HPDE6-E6E7 (cell line): Measurements from ENCODE around the gene RGS11.

Experiments used
- DNase-seq: peaks from one replicate; pipeline ENCODE4 v3.0.0; 2011; ENCODE audit warnings: missing footprints; ENCODE audit errors: extremely low spot score

Gene RGS11

DNA sequence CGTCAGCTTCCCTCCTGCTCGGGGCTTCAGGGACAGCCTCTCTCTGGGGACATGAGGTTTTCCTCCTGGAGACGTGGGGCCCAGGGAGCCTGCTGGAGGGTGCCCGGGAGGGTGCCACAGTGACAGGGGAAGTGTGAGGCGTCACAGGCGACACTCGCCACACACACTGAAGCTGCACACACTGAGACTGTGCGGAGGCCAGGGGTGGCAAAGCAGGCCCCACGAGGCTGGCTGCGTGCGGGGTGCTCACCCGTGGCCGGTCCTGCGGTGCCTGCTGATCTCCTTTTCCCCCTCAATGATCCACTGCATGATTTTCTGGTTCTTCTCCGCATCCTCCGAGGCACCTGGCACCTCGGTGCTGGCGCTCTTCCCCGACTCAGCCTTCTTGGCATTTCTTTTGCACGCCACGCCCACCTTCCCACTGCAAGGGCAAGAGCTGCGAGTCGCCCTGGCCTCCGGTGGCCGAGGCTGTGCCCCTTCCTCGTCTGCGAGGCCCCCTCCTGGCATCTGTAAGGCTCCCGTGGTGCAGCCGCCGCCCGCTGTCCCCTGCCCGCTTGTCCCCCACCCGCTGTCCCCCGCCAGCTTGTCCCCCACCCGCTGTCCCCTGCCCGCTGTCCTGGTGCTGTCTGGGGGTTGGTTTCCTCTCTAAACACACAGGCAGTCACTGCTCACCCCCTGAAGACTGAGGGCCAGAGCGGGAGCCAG, 21.2 kb upstream of the RGS11 start:
- DNase-seq: no peak

DNA sequence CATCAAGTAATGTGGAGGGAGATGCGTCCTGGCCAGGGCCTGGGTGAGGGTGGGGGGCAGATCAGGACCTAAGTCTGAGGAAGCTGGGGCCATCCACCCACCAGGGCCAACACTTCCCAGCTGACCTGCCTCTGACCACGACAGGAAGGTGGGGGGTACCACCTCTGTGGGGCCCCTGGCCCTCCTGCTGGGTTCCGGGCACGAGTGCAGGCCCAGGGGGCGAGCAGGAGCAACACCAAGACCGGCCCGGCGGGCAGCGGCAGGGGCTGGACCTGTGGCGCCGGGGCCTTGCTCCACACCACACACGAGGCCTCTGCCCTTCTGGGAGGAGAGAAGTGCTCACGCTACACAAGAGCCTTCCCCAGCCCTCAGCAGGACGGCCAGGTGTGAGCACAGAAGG, 20.5 kb upstream of the RGS11 start:
- DNase-seq: no peak

DNA sequence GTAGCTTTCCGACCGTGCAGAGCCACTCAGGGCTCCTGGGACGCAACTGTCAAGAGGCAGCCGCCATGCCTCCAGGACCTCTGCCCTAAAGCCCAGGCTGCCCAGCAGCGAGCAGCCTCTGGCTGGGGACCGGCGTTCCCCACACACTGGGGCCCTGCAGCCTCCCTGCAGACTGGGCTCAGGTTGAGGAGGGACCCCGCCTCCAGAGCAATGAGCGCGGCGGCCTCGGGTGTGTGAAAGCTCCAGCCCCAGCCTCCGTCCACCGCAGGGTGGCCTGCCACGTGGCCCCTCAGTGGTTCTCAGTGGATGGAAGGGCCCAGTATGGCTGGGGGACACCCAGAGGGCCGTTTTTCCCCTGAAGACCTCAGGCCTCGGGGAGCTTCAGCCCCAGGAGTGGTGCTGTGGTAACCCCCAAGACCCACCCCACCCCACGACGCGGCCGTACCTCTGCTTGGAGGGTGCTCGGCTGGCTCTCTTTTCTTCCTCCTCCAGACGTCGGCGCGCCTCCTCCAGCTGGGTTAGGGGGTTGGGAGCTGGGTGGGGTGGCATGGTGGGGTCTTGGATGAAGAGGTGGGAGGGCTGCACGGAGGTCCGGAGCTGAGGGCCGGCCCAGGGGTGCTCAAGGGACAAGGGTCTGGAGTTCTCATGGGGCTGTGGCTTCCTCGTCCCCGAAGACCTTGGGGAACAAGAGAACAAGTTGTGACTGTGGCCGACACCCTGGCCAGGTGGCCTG, 17.5 kb upstream of the RGS11 start:
- DNase-seq: no peak

DNA sequence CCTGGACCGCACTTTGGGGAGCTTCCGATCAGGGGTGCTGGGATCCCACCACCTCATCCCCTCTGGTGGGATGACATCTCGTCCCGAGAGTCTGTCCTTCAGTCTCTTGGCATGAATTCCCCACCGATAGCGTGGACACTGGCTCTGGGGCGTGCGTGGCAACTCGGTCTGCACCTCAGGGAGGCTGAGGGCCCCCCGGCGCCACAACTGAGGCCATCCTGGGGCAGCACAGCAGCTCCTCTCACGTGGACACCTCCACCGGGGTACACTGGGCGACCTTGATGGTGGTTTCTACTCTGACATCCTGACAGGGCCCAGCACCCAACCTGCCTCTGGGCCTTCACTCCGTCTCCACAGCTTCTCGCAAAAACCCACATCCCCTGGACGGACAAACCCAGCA, 15.8 kb upstream of the RGS11 start:
- no peak for DNase-seq

DNA sequence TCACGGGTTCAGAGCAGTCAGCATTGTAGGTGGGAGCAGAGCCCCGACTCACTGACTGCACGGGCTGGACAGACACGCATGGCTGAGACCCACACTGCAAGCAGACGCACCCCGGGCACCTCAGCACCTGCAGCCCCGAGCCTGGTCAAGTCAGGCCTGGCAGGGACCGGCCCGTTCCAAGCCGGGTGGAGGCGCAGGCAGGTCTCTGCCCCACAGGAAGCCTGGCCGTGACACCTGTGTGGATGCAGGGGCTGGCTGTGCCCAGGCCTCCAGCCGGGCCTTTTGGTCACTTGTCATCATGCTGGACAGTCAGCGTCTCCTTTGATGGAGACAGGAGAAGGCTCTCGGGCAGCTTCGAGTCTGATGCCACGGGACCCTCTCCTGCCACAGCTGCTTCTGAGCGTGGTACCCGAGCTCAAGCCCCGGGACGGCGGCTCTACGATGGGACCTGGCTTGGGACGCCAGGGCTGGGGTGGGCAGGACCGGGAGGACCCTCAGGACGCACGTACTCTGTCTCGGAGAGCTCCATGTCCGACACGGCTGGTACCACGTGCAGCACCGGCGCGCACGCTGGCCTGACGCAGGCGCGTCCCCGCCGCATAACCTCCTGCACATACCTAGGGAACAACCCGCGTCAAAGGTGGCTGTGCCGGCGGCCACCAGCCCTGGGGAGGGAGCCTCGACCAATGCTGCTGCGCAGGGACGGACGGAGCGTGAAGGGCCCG, 15.1 kb upstream of the RGS11 start:
- no peak for DNase-seq

DNA sequence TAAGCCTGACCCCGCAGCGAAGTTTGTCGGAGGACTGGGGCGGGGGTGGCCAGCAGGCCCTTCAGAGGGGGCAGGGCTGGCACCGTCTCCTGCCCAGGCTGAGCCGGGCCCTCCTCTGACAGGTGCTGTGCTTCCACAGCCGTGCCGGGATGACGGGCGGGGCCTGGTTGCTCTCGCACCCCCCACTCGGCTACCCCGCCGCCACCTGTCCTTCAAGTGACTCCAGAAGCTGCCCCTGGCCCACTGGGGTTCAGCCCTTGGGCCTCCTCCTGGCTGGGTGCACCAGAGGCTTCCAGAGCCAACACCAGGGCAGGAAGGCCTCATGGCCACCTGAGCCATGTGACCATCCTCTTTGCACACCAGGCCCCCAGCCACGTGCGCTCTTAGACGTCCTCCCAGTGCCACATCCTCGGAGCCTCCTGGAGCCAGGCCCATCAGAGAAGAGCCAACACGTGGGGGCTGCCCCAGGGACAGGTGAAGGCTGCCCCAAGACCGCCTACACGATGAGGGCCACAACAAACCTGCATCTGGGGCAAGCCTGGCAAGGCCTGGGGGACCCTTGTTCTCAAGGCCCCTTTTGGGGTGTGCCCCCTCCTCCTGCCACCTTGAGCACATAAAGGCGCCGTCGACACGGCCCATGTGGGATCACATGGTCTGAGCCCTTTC, 14.4 kb upstream of the RGS11 start:
- DNase-seq: no peak

DNA sequence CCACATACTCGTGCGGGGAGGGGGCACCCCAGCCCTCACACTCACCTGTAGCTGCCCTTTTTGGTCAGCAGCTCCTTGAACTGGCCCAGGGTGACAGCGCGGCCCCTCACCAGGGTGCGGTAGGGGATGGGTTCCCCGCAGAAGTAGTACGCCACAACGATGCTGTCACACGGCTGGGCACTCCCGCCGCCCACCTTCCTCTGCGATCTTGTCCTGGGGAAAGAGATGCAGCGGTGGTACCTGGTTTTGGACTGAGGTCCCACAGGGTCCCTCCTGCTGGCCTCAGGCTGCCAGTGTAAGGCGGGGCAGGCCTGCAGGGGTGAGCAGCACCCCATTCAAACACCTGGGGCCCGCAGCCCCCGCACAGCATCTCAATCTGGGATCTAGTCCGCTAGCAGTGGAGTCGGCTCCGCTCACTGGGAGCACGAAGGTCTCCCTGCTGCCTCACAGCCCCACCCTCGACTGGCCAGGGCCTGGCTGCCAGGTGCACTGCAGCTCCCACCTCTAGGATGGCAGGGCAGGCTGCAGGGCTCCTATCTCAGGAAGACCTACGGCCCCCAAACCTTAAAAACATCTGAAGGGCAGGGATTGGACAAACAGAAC, 13.8 kb upstream of the RGS11 start:
- DNase-seq: no peak

DNA sequence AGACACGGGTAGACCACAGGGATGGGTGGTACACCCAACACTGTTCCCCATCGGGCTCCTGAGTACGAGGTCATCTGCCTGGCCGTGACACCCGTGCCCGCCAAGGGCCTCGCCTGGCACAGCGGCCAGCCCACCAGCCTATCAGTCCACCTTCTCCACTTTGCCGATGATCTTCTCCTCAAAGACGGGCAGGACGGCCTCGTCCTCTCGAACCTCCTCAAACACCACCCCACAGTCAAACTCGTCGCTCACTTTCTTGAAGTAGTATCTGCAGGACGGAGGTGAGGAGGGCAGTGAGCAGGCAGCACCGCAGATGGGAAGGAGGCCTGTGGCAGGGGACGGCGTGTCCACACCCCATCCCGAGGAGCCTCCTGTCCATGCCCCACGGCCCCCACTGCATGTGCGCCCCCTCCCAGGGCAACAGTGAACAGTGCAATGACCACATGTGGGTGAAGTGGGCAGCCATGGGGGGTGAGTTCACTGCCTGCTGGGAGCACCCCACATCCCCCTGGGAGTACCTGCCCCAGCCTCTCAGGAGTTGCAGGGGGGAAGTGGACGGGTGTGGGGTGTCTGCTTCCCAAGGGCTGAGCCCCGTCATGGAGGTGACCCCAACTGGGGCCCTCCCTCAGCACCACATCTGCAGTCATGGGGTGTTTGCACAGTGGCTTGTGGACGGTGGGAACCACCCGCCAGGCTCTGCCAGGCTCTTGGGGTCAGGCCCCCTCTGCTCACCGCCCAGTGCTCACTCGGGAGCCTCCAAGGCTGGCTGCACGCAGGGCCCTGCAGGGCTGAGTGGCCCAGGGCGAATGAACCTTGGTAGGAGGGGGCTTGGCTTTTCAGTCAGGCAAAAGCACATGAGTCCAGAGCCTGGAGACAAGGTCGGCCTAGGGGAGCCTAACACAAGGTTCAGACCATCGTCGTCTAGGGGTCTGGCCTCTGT, 12.5 kb upstream of the RGS11 start:
- no peak for DNase-seq

DNA sequence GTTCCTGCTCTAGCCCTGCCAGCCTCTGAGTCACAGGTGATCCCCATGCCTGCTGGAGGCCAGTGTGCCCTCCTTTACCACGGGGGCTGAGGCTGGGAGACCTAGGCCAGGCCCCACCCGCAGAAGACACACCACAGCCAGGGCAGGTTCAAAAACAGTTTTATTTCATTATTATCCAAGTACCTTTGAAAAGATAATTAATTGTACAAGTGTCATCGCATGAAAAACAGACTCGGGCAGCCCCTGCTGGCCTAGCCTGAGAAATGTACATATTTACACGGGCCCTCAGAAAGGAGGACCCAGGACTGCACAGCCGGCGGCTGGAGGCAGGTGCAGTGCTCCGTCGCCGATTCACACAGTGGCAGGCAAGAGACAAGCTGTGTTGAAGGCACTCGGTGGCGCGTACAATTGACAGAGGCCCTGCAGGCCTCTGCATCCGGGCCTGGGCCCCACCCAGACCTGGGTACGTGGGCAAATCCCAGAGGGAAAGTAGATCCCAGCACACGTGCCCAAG, 11.6 kb upstream of the RGS11 start:
- DNase-seq: no peak

DNA sequence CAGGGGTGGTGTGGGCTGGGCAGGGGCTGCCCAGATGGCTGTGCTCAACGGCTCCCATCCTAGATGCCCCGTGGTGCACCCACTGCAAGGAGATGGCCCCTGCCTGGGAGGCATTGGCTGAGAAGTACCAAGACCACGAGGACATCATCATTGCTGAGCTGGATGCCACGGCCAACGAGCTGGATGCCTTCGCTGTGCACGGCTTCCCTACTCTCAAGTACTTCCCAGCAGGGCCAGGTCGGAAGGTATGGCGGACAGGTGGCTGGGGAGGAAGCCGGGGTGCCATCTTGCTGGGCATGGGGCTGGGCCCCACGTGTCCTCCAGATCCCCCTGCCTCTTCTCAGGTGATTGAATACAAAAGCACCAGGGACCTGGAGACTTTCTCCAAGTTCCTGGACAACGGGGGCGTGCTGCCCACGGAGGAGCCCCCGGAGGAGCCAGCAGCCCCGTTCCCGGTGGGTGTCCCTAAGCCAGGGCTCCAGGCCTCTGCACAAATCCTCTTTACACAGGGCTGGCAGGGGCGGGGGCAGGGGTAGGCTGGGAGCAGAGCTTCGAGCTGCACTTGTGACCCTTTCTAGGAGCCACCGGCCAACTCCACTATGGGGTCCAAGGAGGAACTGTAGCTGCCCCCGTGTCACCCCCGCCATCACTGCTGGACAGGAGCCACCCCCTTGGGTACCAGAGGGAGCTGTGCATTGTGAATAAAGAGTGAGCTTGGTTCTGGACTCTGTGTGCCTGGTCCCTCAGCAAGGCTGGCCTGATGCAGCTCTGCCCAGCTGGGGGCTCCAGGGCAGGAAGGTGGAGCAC, 10.9 kb upstream of the RGS11 start:
- DNase-seq: no peak

DNA sequence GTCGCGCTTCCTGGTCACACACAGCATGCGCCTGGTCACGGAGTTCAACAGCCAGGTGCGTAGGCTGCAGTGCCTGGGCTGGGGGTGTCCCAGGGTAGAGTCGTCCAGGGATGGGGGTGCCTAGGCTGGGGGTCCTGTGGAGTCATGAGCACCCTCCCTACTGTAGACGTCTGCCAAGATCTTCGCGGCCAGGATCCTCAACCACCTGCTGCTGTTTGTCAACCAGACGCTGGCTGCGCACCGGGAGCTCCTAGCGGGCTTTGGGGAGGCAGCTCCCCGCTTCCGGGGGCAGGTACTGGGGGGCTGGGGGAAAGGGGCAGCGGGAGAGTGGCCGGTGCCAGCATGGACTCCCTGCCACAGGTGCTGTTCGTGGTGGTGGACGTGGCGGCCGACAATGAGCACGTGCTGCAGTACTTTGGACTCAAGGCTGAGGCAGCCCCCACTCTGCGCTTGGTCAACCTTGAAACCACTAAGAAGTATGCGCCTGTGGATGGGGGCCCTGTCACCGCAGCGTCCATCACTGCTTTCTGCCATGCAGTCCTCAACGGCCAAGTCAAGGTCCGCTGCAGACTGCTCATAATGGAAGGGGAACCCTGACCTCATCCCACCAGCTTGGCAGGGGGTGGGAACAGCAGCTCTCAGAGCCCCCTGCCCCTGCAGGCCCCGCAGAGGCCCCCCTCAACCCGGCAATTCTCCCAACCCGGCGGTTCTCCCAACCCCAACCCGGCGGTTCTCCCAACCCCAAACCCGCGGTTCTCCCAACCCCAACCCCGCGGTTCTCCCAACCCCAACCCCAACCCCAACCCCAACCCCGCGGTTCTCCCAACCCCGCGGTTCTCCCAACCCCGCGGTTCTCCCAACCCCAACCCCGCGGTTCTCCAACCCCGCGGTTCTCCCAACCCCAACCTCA, 9.7 kb upstream of the RGS11 start:
- DNase-seq: no peak

DNA sequence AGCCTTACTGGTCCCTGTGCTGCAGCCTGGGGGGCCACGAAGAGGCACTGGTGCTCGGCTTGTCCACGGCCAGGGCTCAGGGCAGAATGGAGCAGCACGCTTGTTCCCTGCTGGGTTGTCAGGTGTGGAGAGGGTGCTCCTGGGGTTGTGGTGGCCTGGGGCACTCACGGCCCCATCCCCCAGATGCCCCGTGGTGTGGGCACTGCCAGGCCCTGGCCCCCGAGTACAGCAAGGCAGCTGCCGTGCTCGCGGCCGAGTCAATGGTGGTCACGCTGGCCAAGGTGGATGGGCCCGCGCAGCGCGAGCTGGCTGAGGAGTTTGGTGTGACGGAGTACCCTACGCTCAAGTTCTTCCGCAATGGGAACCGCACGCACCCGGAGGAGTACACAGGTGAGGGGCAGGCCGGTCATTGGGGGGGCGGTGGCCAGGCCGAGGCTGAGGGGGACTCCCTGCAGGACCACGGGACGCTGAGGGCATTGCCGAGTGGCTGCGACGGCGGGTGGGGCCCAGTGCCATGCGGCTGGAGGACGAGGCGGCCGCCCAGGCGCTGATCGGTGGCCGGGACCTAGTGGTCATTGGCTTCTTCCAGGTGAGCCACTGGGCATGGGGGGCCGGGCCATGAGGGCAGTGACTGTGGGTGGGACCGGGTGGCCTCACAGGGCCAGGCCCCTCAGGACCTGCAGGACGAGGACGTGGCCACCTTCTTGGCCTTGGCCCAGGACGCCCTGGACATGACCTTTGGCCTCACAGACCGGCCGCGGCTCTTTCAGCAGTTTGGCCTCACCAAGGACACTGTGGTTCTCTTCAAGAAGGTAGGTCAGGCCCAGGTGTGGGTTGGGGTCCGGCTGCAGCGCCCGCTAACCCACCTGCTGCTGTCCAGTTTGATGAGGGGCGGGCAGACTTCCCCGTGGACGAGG, 8.7 kb upstream of the RGS11 start:
- DNase-seq: no peak

DNA sequence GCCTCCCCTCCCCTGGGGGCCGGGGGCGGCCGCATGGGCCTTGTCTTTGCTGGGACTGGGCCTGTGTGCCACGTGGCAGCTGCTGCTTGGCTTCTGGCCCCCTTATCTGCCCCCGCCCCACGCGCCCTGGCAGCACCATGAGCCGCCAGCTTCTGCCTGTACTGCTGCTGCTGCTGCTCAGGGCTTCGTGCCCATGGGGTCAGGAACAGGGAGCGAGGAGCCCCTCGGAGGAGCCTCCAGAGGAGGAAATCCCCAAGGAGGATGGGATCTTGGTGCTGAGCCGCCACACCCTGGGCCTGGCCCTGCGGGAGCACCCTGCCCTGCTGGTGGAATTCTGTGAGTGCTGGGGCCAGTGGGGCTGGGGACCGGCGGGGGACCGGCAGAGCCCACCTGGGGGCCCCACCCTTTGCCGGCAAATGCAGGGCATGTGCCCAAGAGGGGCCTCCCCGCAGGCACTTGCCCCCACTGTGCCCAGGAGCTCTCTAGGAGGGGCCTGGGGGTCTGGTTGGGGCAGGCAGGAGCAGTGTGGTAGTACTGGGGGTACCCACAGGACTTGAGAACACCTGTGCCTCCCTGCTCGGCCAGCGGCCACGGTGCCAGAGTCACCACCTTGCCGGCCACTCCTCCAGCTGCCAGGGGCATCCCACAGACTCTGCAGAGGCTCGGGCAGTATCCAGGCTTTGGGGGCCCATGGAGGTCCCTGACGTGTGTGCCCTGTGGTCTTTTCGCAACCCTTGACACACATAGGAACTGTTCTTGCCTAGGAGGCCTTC, 7.5 kb upstream of the RGS11 start, which contains the start of gene PDIA2:
PDIA2 (plus strand) TSS at position 132 of the 773 bp plus-strand sequence; CDS start at position 138, 6 bp downstream.
- DNase-seq: no peak

DNA sequence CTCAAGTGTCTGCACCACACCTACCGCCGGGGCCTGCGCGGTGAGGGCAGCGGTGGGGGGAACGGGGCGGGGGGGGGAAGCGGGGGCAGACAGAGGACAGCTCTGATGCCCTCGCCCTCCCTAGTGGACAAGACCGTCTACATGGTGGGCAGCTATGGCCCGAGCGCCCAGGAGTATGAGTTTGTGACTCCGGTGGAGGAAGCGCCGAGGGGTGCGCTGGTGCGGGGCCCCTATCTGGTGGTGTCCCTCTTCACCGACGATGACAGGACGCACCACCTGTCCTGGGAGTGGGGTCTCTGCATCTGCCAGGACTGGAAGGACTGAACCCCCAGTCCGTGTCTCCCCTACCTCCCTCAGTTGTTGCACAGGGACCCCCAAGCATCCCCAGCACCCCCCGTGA, 6.7 kb upstream of the RGS11 start:
- no peak for DNase-seq

DNA sequence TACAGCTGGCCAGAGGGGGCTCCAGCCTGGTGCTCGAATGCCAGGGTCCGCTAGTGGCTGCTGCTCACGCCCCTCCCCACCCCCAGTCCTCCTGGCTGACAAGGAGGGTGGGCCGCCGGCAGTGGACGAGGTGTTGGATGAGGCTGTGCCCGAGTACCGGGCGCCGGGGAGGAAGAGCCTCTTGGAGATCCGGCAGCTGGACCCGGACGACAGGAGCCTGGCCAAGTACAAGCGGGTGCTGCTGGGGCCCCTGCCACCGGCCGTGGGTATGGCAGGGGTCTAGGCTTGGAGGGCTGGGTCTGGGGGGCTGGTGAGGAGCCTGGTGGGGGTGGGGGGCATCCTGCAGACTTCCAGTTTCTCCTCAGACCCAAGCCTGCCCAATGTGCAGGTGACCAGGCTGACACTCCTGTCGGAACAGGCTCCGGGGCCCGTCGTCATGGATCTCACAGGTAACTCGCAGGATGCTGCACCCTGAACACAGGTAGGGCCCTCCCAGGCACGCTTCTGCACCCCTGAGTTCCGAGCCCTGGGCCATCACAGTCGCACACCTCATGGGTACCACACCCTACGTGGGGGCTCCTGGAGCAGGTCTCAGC, 6.0 kb upstream of the RGS11 start:
- DNase-seq: no peak

DNA sequence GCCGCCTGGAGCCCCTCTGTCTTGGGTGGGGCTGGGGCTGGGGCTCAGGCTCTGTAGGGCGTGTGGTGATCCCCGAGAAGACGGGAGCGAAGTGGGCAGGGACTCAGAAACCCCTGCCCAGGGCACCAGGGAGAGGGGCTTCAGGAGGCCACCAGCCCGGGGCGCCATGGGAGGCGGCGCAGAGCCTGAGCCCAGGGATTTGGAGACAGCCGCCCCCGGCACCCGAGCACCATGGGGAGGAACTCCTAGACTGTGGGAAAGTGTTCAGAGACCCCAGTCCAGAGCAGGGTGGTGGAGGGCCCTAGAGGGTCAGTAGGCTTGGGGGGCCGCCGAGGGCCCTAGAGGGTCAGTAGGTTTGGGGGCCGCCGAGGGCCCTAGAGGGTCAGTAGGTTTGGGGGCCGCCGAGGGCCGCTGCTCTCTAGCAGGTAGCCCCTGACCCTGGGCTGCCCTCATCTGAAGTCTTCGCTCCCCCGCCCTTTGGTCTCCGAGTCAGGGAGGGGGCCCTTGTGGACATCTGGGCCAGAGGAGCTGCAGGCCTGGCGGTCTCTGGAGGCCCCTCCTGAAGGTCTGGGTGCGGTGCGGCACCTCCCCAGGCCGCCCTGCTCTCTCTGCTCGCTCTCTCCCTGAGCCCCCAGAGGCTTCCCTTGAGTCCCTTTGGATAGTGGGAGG, 5.4 kb upstream of the RGS11 start:
- no peak for DNase-seq
